Spleen (tissue), 11 donors: ENCODE results near the gene CBARP. TPM values are rescaled to one million over a fixed set of nuclear protein-coding genes. Genes with fewer than 3 reads are reported as not detected.
A peak's percentile ranks its signal among the peaks of the same experiment; 100 is the strongest.

Experiments used
- DNase-seq: peaks from one replicate; pipeline ENCODE4 v3.0.0-alpha.2; 2020
- H3K27ac ChIP-seq, 8 donors: fragments of 200-600 bp; sonication (generic) in 7 of 8; 1 replicate in 4 of 8; 2 replicates in 4 of 8; pipeline versions ENCODE4 v1.5.0 to v1.8.0; 2016 to 2021; ENCODE audit warnings: inconsistent platforms in 4 of 8, mild to moderate bottlenecking in 4 of 8, moderate library complexity in 1 of 8
- H3K27me3 ChIP-seq, 7 donors: fragments of 200-600 bp; sonication (generic) in 6 of 7; replicated peaks in 1 of 7; 1 replicate in 4 of 7; 2 replicates in 3 of 7; pipeline versions ENCODE4 v1.5.0 to v1.8.0; 2016 to 2021; ENCODE audit warnings: inconsistent platforms in 3 of 7, mild to moderate bottlenecking in 1 of 7
- H3K36me3 ChIP-seq, 6 donors: fragments of 200-600 bp; sonication (generic) in 5 of 6; 1 replicate in 4 of 6; 2 replicates in 2 of 6; pipeline versions ENCODE4 v1.5.0 to v1.8.0; 2016 to 2021; ENCODE audit warnings: inconsistent platforms in 2 of 6
- H3K4me1 ChIP-seq, 6 donors: fragments of 200-600 bp; sonication (generic) in 5 of 6; 1 replicate in 3 of 6; 2 replicates in 3 of 6; pipeline versions ENCODE4 v1.5.0 to v1.8.0; 2016 to 2021; ENCODE audit warnings: inconsistent platforms in 3 of 6
- H3K4me3 ChIP-seq, 8 donors: fragments of 200-600 bp; sonication (generic) in 7 of 8; 1 replicate in 4 of 8; 2 replicates in 4 of 8; pipeline versions ENCODE4 v1.5.0 to v1.8.0; 2016 to 2021; ENCODE audit warnings: inconsistent platforms in 4 of 8, mild to moderate bottlenecking in 4 of 8, moderate library complexity in 2 of 8
- H3K9me3 ChIP-seq, 8 donors: fragments of 200-600 bp; sonication (generic) in 7 of 8; 1 replicate in 4 of 8; 2 replicates in 4 of 8; pipeline versions ENCODE4 v1.5.0 to v1.8.0; 2016 to 2021; ENCODE audit warnings: inconsistent platforms in 4 of 8
- POLR2A ChIP-seq, 3 donors: fragments of 450-650 bp; IDR thresholded peaks; one replicate each; pipeline ENCODE4 v1.5.1; 2017; ENCODE audit warnings: antibody characterized with exemption in 3 of 3, mild to moderate bottlenecking in 1 of 3
- POLR2AphosphoS5 ChIP-seq, 3 donors: sonication (generic); formaldehyde crosslinking; IDR thresholded peaks; one replicate each; pipeline ENCODE4 v1.5.1; 2017; ENCODE audit warnings: antibody characterized with exemption in 3 of 3
- WGBS, 5 donors: extraction: QIAGEN DNeasy Blood & Tissue Kit in 3 of 5; methylation state at CpG; one replicate each; pipeline versions ENCODE4 v1.1.5 to v1.1.7; 2013 to 2018; 5-methylcytosine and 5-hydroxymethylcytosine counted together
- intact Hi-C: fragments of 100-400 bp; cut with DNase I; formaldehyde crosslinking; loops from one replicate; pipeline ENCODE4 v1.15.0; 2023; ENCODE audit warnings: low total_unique reads
- polyA plus RNA-seq, 3 donors: library from polyadenylated mRNA; stranded (reverse); fragments of 200-250 nt; gene quantifications; one replicate each; pipeline ENCODE4 v1.2.1, GENCODE V29; 2013
- total RNA-seq, 7 donors: library from RNA; depleted of rRNA in 3 of 7; stranded (reverse); fragments of >200 nt in 3 of 7; fragmentation: NEBNext Ultra II Directional in 4 of 7; extraction: Animal tissue kit (Norgen Biotek cat#: 25700) in 4 of 7; gene quantifications; one replicate each; pipeline versions ENCODE4 v1.1.0 to v1.2.1, GENCODE V29; 2016 to 2021
- TF ChIP-seq, protein P1 (sequence below), 11 experiments: fragments of 200-600 bp in 7 of 11; fragments of 450-650 bp in 4 of 11; sonication (generic) in 4 of 11; IDR thresholded peaks in 8 of 11; conservative IDR thresholded peaks in 3 of 11; 1 replicate in 7 of 11; 2 replicates in 4 of 11; pipeline versions ENCODE4 v1.4.0 to v1.8.0; 2016 to 2021; ENCODE audit warnings: antibody characterized with exemption in 11 of 11, inconsistent platforms in 4 of 11, mild to moderate bottlenecking in 1 of 11
- donor health status: healthy with polysubstance abuse.
- donor health status: DM: no; HTN: no; CAD: no; lungs with moderate emphysema.
- donor health status: DM: no; HTN: no; CAD: no.
- donor health status: Bipolar disorder and iron deficiency.
- donor health status: healthy.
- donor health status: DM: no; HTN: no; CAD: no.
- donor health status: DM: yes; HTN: yes; CAD: no.

CBARP gene
- total and polyA plus RNA-seq, 10 donors, result 0.05 to 1.2 (median 0.41) TPM; not detected in 2

DNA sequence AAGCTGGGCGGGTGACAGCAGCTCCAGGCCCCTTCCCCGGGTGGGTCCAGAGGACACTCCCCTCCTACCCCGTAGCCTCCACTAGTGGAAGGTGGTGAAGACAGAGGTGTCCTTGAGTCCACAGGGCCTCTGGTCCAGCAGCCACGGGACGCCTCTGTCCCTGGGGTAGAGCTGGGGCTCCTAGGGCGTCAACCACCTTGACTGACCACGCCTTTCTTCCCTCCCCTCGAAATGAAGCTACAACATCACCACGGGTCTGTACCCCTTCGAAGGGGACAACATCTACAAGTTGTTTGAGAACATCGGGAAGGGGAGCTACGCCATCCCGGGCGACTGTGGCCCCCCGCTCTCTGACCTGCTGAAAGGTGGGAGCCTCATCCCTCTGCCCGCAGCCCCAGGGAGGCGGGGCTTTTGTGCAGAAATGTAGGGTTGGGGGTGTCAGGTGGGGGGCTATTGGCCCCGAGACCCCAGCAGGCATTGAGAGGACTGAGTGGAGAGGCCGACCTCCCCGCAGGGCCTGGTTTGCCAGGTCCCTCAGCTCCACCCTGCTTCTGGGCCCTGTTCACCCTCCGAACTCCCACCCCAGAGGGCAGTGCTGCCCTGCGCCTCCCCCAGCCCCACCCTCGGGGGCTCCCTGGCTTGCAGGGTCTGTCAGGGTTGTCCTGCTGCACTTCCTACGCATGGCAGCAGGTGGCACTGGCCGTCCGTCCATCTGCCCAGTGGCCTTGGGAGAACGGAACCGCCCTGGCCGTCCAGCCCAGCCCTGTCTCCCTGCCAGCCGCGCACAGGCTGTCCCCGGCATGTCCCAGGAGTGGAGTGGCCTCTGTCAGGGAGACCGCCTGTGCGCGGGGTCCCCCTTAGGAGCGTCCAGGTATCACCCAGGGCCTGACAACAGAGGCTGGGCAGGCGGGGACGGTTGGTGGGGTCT, 16.6 kb downstream of the CBARP start:
- 77 to 82% (median 81%) methylated on average over 25 to 38 of the region's 38 CpGs for WGBS, 5 donors
- H3K4me1 ChIP-seq, result peaks cover 8 to 71% (median 47%) of the 10 kb centered on the region in 6 donors
- H3K9me3 ChIP-seq, result no peaks in the 10 kb centered on the region
- H3K27ac ChIP-seq, result peak overlapping the region in 4 of 8 donors; percentile 27 to 55 (median 38)
- no peaks in the 10 kb centered on the region for H3K27me3 ChIP-seq
- no peak overlapping the region for H3K4me3 ChIP-seq
- H3K36me3 ChIP-seq, result peaks cover 0 to 97% (median 62%) of the 10 kb centered on the region in 6 donors
- DNase-seq, result no peak
- TF ChIP-seq POLR2A (IDR thresholded peaks at IDR 0.05) (no peak), POLR2AphosphoS5 (IDR thresholded peaks at IDR 0.05) (peak; percentile 61 to 82 (median 68))
- TF ChIP-seq, protein P1, sequence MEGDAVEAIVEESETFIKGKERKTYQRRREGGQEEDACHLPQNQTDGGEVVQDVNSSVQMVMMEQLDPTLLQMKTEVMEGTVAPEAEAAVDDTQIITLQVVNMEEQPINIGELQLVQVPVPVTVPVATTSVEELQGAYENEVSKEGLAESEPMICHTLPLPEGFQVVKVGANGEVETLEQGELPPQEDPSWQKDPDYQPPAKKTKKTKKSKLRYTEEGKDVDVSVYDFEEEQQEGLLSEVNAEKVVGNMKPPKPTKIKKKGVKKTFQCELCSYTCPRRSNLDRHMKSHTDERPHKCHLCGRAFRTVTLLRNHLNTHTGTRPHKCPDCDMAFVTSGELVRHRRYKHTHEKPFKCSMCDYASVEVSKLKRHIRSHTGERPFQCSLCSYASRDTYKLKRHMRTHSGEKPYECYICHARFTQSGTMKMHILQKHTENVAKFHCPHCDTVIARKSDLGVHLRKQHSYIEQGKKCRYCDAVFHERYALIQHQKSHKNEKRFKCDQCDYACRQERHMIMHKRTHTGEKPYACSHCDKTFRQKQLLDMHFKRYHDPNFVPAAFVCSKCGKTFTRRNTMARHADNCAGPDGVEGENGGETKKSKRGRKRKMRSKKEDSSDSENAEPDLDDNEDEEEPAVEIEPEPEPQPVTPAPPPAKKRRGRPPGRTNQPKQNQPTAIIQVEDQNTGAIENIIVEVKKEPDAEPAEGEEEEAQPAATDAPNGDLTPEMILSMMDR (IDR thresholded peaks at IDR 0.05 in 8 of 11, conservative IDR thresholded peaks at IDR 0.05 in 3 of 11), result peak; percentile 34 to 88 (median 76)
- intact Hi-C loops, result no loop called here

DNA sequence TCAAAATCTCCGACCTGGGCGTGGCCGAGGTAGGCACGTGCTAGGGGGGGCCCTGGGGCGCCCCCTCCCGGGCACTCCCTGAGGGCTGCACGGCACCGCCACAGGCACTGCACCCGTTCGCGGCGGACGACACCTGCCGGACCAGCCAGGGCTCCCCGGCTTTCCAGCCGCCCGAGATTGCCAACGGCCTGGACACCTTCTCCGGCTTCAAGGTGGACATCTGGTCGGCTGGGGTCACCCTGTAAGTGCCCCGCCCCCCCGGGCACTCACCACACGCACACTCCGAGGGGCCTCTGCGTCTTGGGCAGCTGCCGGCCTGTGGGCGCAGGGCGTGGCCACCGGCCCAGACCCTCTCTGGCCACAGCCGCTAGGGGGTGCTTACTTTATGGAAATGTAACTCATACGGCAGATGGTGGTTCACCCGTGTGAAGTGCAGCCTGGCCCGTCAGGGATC, 17.3 kb downstream of the CBARP start:
- Histone ChIP-seq H3K27me3 (no peaks in the 10 kb centered on the region), H3K27ac (peak overlapping the region in 1 of 8 donors; percentile 55), H3K36me3 (peaks cover 0 to 97% (median 56%) of the 10 kb centered on the region in 6 donors), H3K4me1 (peaks cover 10 to 79% (median 54%) of the 10 kb centered on the region in 6 donors), H3K4me3 (no peak overlapping the region), H3K9me3 (no peaks in the 10 kb centered on the region)
- WGBS, 5 donors, result 82 to 91% (median 88%) methylated on average over 3 to 33 of the region's 33 CpGs; no CpG with 5 or more reads in 1 of the 5 donors
- no peak for DNase-seq
- TF ChIP-seq POLR2AphosphoS5 (IDR thresholded peaks at IDR 0.05), result peak in 1 of 3 donors; percentile 27
- TF ChIP-seq, protein P1 (IDR thresholded peaks at IDR 0.05 in 8 of 11, conservative IDR thresholded peaks at IDR 0.05 in 3 of 11), result no peak
- intact Hi-C loops, result no loop called here

DNA sequence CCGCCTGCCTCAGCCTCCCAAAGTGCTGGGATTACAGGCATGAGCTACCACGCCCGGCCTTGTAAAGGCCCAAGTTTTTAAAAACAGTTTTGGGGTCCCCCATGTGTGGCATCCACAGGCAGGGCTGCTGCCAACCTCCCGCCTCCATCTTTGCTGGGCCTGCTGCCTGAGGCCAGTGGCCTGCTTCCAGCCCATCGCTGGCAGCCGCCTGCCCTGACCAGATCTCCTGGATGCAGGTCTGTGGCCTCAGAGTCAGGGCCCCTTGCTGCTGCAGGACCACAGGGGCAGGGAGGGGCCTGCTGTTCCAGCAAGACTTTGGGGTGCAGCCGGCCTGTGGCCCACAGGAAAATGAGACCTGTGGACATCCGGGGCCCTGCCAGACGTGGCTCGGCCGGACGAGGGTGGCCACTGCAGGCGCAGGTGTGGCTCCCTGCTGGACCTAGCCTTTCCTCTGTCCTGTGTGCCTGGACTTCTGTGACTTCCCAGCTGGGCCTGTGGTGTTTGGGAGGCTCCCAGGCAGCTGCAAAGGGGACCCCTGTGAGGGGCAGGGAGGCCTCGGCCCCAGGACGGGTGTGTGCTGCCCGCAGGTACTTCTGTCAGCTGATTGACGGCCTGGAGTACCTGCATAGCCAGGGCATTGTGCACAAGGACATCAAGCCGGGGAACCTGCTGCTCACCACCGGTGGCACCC, 17.9 kb downstream of the CBARP start:
- TF ChIP-seq POLR2A (IDR thresholded peaks at IDR 0.05), result no peak
- no peak for TF ChIP-seq POLR2AphosphoS5 (IDR thresholded peaks at IDR 0.05)
- TF ChIP-seq, protein P1 (IDR thresholded peaks at IDR 0.05 in 8 of 11, conservative IDR thresholded peaks at IDR 0.05 in 3 of 11), result no peak
- Histone ChIP-seq H3K36me3 (peaks cover 0 to 97% (median 51%) of the 10 kb centered on the region in 6 donors), H3K4me3 (no peak overlapping the region), H3K27me3 (no peaks in the 10 kb centered on the region), H3K27ac (peak overlapping the region in 1 of 8 donors; percentile 28), H3K4me1 (peaks cover 16 to 84% (median 60%) of the 10 kb centered on the region in 6 donors), H3K9me3 (no peaks in the 10 kb centered on the region)
- DNase-seq, result no peak
- 90 to 96% (median 94%) methylated on average over 5 to 19 of the region's 19 CpGs for WGBS, 5 donors
- intact Hi-C loops, result no loop called here
